ENCODE measurements around the gene IMMP2L. TPM values are rescaled to one million over a fixed set of nuclear protein-coding genes. Genes with fewer than 3 reads are reported as not detected.

The IMMP2L gene
- total and polyA plus RNA-seq, 4 donors, result 9.2 to 34.7 (median 11.1) TPM

- peak; percentile 63 to 79 (median 73) for DNase-seq
- ATAC-seq (ENCODE audit: insufficient read depth, low FRiP score), result no peak
- Histone ChIP-seq H3K4me3 (no peak overlapping the region), H3K9me3 (ENCODE audit: control insufficient read depth in 4 of 4, insufficient read depth in 3 of 4, low read length in 3 of 4) (no peaks in the 10 kb centered on the region), H3K36me3 (ENCODE audit: control insufficient read depth in 4 of 4, insufficient read depth in 4 of 4, low read length in 4 of 4) (no peaks in the 10 kb centered on the region), H3K4me1 (ENCODE audit: control insufficient read depth in 5 of 5, insufficient read depth in 5 of 5, low read length in 5 of 5) (peaks cover 0 to 8% (median 3%) of the 10 kb centered on the region in 5 donors), H3K27ac (ENCODE audit: low read depth in 1 of 2, low read length in 1 of 2) (no peak overlapping the region), H3K27me3 (ENCODE audit: control insufficient read depth in 3 of 3, insufficient read depth in 3 of 3, low read length in 2 of 3) (no peaks in the 10 kb centered on the region), H3K9ac (ENCODE audit: insufficient read depth in 1 of 2, low read length in 2 of 2) (no peak overlapping the region)
- no peak for TF ChIP-seq CTCF (IDR thresholded peaks at IDR 0.05; ENCODE audit: control extremely low read depth, extremely low read depth)
- WGBS, 2 donors, result 9 to 18% methylated on average over 2 of the region's 2 CpGs
Observed at GRCh38 chr7:111138193-111138569, 424.1 kb downstream of the IMMP2L start.

- ATAC-seq (ENCODE audit: insufficient read depth, low FRiP score), result no peak
- Histone ChIP-seq H3K9ac (ENCODE audit: insufficient read depth in 1 of 2, low read length in 2 of 2) (no peak overlapping the region), H3K4me1 (ENCODE audit: control insufficient read depth in 5 of 5, insufficient read depth in 5 of 5, low read length in 5 of 5) (peaks cover 0 to 8% (median 3%) of the 10 kb centered on the region in 5 donors), H3K4me3 (no peak overlapping the region), H3K27ac (ENCODE audit: low read depth in 1 of 2, low read length in 1 of 2) (peak overlapping the region in 1 of 2 donors; percentile 23), H3K9me3 (ENCODE audit: control insufficient read depth in 4 of 4, insufficient read depth in 3 of 4, low read length in 3 of 4) (no peaks in the 10 kb centered on the region), H3K36me3 (ENCODE audit: control insufficient read depth in 4 of 4, insufficient read depth in 4 of 4, low read length in 4 of 4) (no peaks in the 10 kb centered on the region), H3K27me3 (ENCODE audit: control insufficient read depth in 3 of 3, insufficient read depth in 3 of 3, low read length in 2 of 3) (no peaks in the 10 kb centered on the region)
- no peak for TF ChIP-seq CTCF (IDR thresholded peaks at IDR 0.05; ENCODE audit: control extremely low read depth, extremely low read depth)
- DNase-seq, result peak in 1 of 3 donors; percentile 22
- WGBS, 2 donors, result 45 to 70% methylated on average over 4 of the region's 4 CpGs
Observed at GRCh38 chr7:111137296-111138192, 424.7 kb downstream of the IMMP2L start.

GRCh38 chr7:111132833-111133232 is 429.5 kb downstream of the IMMP2L start:
- DNase-seq (no peak), ATAC-seq (ENCODE audit: insufficient read depth, low FRiP score) (no peak)
- Histone ChIP-seq H3K9ac (ENCODE audit: insufficient read depth in 1 of 2, low read length in 2 of 2) (no peak overlapping the region), H3K27me3 (ENCODE audit: control insufficient read depth in 3 of 3, insufficient read depth in 3 of 3, low read length in 2 of 3) (no peaks in the 10 kb centered on the region), H3K4me1 (ENCODE audit: control insufficient read depth in 5 of 5, insufficient read depth in 5 of 5, low read length in 5 of 5) (peaks cover 0 to 1% (median 0%) of the 10 kb centered on the region in 5 donors), H3K4me3 (no peak overlapping the region), H3K9me3 (ENCODE audit: control insufficient read depth in 4 of 4, insufficient read depth in 3 of 4, low read length in 3 of 4) (no peaks in the 10 kb centered on the region), H3K27ac (ENCODE audit: low read depth in 1 of 2, low read length in 1 of 2) (no peak overlapping the region), H3K36me3 (ENCODE audit: control insufficient read depth in 4 of 4, insufficient read depth in 4 of 4, low read length in 4 of 4) (no peaks in the 10 kb centered on the region)
- 88 to 90% methylated on average over 1 of the region's 1 CpG for WGBS, 2 donors
- no peak for TF ChIP-seq CTCF (IDR thresholded peaks at IDR 0.05; ENCODE audit: control extremely low read depth, extremely low read depth)

Data from lung (tissue), 12 donors.